ENCODE data around the gene ADCY1. TPM values are rescaled to one million over a fixed set of nuclear protein-coding genes. Genes with fewer than 3 reads are reported as not detected.

The ADCY1 gene
- total and polyA plus RNA-seq, 2 donors (not counting 1 experiment from before 2014, with no cell fraction given) = 0.23 to 2.5 TPM

GRCh38 chr7:45568536-45569289 is 5.5 kb upstream of the ADCY1 start:
- Histone ChIP-seq H3K9ac (ENCODE audit: insufficient read depth, low read length) (no peak overlapping the region), H4K20me1 (ENCODE audit: control insufficient read depth, extremely low read depth, insufficient read depth, low read length) (no peaks in the 10 kb centered on the region), H3K4me2 (ENCODE audit: extremely low read depth, insufficient read depth, low read length) (no peak overlapping the region), H3K27ac (ENCODE audit: insufficient read depth, low read length) (no peak overlapping the region), H3K4me1 (ENCODE audit: control insufficient read depth, extremely low read depth, insufficient read depth, low read length) (no peaks in the 10 kb centered on the region), H3K36me3 (ENCODE audit: control insufficient read depth, insufficient read depth, low read length) (no peaks in the 10 kb centered on the region), H3K79me2 (ENCODE audit: control insufficient read depth, insufficient read depth, low read length) (no peaks in the 10 kb centered on the region), H3K9me3 (ENCODE audit: control insufficient read depth, insufficient read depth, low read depth, low read length) (no peaks in the 10 kb centered on the region), H3K4me3 (replicated peaks in 1 of 4; ENCODE audit: control extremely low read depth in 1 of 4, insufficient read depth in 1 of 4, low read depth in 3 of 4, low read length in 4 of 4) (no peak overlapping the region), H2AFZ (ENCODE audit: low read length) (no peak overlapping the region), H3K27me3 (ENCODE audit: control insufficient read depth, insufficient read depth, low read length) (peaks cover 26% of the 10 kb centered on the region)
- TF ChIP-seq CTCF (conservative IDR thresholded peaks at IDR 0.05 in 1 of 2, IDR thresholded peaks at IDR 0.05 in 1 of 2; ENCODE audit: low read depth in 1 of 2, low read length in 2 of 2) (no peak), EZH2 (IDR thresholded peaks at IDR 0.05; ENCODE audit: low read length, missing control alignments) (no peak)
- DNase-seq (ENCODE audit: low read depth in 2 of 2) = no peak

DNA sequence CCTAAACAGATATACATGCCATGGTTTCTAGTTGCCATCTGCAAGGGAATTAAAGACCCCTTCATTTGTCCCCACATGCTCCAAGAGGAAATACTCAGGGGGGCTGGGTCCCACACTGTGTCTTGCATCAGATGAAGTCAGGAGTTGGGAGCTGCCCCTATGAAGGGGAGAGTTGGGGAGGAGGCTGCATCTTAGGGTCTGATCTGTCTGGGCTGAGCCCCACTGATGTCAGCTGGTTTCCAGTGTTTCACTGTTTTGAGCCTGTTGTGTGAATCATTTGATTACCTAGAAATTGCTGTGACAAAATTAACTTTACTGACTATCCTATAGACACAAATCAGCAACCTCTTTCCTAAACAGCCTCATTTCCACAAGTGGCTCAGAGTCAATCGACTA is 4.9 kb upstream of the ADCY1 start:
- Histone ChIP-seq H4K20me1 (ENCODE audit: control insufficient read depth, extremely low read depth, insufficient read depth, low read length) (no peaks in the 10 kb centered on the region), H3K4me2 (ENCODE audit: extremely low read depth, insufficient read depth, low read length) (no peak overlapping the region), H3K9ac (ENCODE audit: insufficient read depth, low read length) (no peak overlapping the region), H3K4me1 (ENCODE audit: control insufficient read depth, extremely low read depth, insufficient read depth, low read length) (no peaks in the 10 kb centered on the region), H3K79me2 (ENCODE audit: control insufficient read depth, insufficient read depth, low read length) (no peaks in the 10 kb centered on the region), H3K4me3 (replicated peaks in 1 of 4; ENCODE audit: control extremely low read depth in 1 of 4, insufficient read depth in 1 of 4, low read depth in 3 of 4, low read length in 4 of 4) (no peak overlapping the region), H3K27ac (ENCODE audit: insufficient read depth, low read length) (no peak overlapping the region), H3K9me3 (ENCODE audit: control insufficient read depth, insufficient read depth, low read depth, low read length) (no peaks in the 10 kb centered on the region), H2AFZ (ENCODE audit: low read length) (no peak overlapping the region), H3K27me3 (ENCODE audit: control insufficient read depth, insufficient read depth, low read length) (peaks cover 26% of the 10 kb centered on the region), H3K36me3 (ENCODE audit: control insufficient read depth, insufficient read depth, low read length) (no peaks in the 10 kb centered on the region)
- DNase-seq (ENCODE audit: low read depth in 2 of 2) = no peak
- TF ChIP-seq CTCF (conservative IDR thresholded peaks at IDR 0.05 in 1 of 2, IDR thresholded peaks at IDR 0.05 in 1 of 2; ENCODE audit: low read depth in 1 of 2, low read length in 2 of 2) = no peak
- no peak for TF ChIP-seq EZH2 (IDR thresholded peaks at IDR 0.05; ENCODE audit: low read length, missing control alignments)

- no peaks in the 10 kb centered on the region for H3K9me3 ChIP-seq (ENCODE audit: control insufficient read depth, insufficient read depth, low read depth, low read length)
- no peaks in the 10 kb centered on the region for H4K20me1 ChIP-seq (ENCODE audit: control insufficient read depth, extremely low read depth, insufficient read depth, low read length)
- H3K9ac ChIP-seq (ENCODE audit: insufficient read depth, low read length) = no peak overlapping the region
- no peaks in the 10 kb centered on the region for H3K36me3 ChIP-seq (ENCODE audit: control insufficient read depth, insufficient read depth, low read length)
- no peak overlapping the region for H2AFZ ChIP-seq (ENCODE audit: low read length)
- H3K4me2 ChIP-seq (ENCODE audit: extremely low read depth, insufficient read depth, low read length) = no peak overlapping the region
- DNase-seq (ENCODE audit: low read depth in 2 of 2) = no peak
- H3K27ac ChIP-seq (ENCODE audit: insufficient read depth, low read length) = no peak overlapping the region
- no peaks in the 10 kb centered on the region for H3K4me1 ChIP-seq (ENCODE audit: control insufficient read depth, extremely low read depth, insufficient read depth, low read length)
- TF ChIP-seq EZH2 (IDR thresholded peaks at IDR 0.05; ENCODE audit: low read length, missing control alignments) (no peak), CTCF (conservative IDR thresholded peaks at IDR 0.05 in 1 of 2, IDR thresholded peaks at IDR 0.05 in 1 of 2; ENCODE audit: low read depth in 1 of 2, low read length in 2 of 2) (no peak)
- H3K79me2 ChIP-seq (ENCODE audit: control insufficient read depth, insufficient read depth, low read length) = no peaks in the 10 kb centered on the region
- peaks cover 24% of the 10 kb centered on the region for H3K27me3 ChIP-seq (ENCODE audit: control insufficient read depth, insufficient read depth, low read length)
- no peak overlapping the region for H3K4me3 ChIP-seq (replicated peaks in 1 of 4; ENCODE audit: control extremely low read depth in 1 of 4, insufficient read depth in 1 of 4, low read depth in 3 of 4, low read length in 4 of 4)
These were observed 3.4 kb upstream of the ADCY1 start for GRCh38 chr7:45570797-45571196.
